EH (cell line): Measurements from ENCODE around the gene CD80.
"Not testable (repeated sequence)": the region's sequence is repeated elsewhere in the genome, so short reads cannot be mapped to it uniquely, and the experiment has no call there.

ENCODE experiments used
- DNase-seq: peaks from one replicate; pipeline ENCODE4 v3.0.0-alpha.2; 2015; ENCODE audit warnings: low read depth

CD80 gene

GRCh38 chr3:119582178-119582577, 22.8 kb upstream of the CD80 start:
- no peak for DNase-seq

- DNase-seq = no peak
Measured at GRCh38 chr3:119580067-119580760, 20.8 kb upstream of the CD80 start.

GRCh38 chr3:119579366-119580066, 20.1 kb upstream of the CD80 start, which contains the start of gene ADPRH:
Gene ADPRH, plus strand, starts transcription at chr3:119579492. Its CDS starts 2,678 bp downstream, at chr3:119582170.
- DNase-seq = peak; percentile 65

GRCh38 chr3:119575507-119575906, 16.1 kb upstream of the CD80 start:
- no peak for DNase-seq

- no peak for DNase-seq
Measured at GRCh38 chr3:119571688-119572087, 12.3 kb upstream of the CD80 start.

- no peak for DNase-seq
Measured at GRCh38 chr3:119571230-119571629, 11.8 kb upstream of the CD80 start.

GRCh38 chr3:119570229-119570628, 10.8 kb upstream of the CD80 start:
- DNase-seq = no peak

GRCh38 chr3:119569156-119569555, 9.7 kb upstream of the CD80 start:
- no peak for DNase-seq

GRCh38 chr3:119563334-119563733, 3.9 kb upstream of the CD80 start:
- DNase-seq = not testable (repeated sequence)

- DNase-seq = no peak
Measured at GRCh38 chr3:119562307-119562961, 3.0 kb upstream of the CD80 start.

- no peak for DNase-seq
Measured at GRCh38 chr3:119560160-119560559, 746 bp upstream of the CD80 start.

GRCh38 chr3:119558626-119559317, 642 bp downstream of the CD80 start:
- DNase-seq = no peak

- no peak for DNase-seq
Measured at GRCh38 chr3:119557877-119558269, 1.5 kb downstream of the CD80 start.

GRCh38 chr3:119557192-119557876, 2.1 kb downstream of the CD80 start:
- no peak for DNase-seq

GRCh38 chr3:119555929-119556328, 3.5 kb downstream of the CD80 start:
- DNase-seq = no peak

- no peak for DNase-seq
Measured at GRCh38 chr3:119555309-119555735, 4.1 kb downstream of the CD80 start.

GRCh38 chr3:119553823-119554415, 5.5 kb downstream of the CD80 start:
- DNase-seq = no peak

- not testable (repeated sequence) for DNase-seq
Measured at GRCh38 chr3:119552928-119553327, 6.5 kb downstream of the CD80 start.

GRCh38 chr3:119551598-119551997, 7.8 kb downstream of the CD80 start:
- no peak for DNase-seq

GRCh38 chr3:119550192-119550910, 9.1 kb downstream of the CD80 start:
- no peak for DNase-seq

- DNase-seq = no peak
Measured at GRCh38 chr3:119548341-119548740, 11.1 kb downstream of the CD80 start.
